ENCODE results near the gene OSBP2. TPM values are rescaled to one million over a fixed set of nuclear protein-coding genes. Genes with fewer than 3 reads are reported as not detected.

The OSBP2 gene
- total RNA-seq, 2 donors from 2014 or later: 2.9 to 5.1 TPM

GRCh38 chr22:30780026-30780425, 85.4 kb downstream of the OSBP2 start:
- no peak for ATAC-seq

DNA sequence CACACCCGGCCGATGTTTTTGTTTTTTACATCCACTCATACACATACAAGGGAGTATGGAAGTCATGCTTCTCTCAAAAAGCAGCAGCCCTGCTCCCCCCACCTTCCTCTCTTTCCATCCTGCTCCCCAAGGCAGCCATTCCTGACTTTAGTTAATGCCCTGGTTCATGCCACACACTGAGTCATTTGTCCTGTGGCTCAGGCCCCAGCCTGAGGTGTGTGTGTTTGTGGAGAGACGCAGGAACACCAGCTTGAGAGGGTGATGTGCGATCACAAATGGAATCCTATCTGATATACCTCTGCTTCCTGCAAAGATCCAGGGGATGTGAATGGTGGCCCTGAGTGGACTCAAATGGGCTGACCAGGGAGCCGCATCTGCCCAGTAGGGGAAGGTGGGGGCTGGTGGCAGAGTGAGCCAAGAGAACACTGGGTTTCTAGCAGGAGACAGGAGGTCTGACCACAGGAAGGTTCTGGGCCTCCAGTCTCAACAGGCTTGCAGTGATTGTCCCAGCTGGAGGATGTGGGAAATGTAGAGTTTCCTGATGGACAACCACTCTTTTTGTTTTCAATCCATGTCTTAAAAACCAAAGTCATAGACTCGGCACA, 86.7 kb downstream of the OSBP2 start:
- DNase-seq: no peak
- ATAC-seq: no peak
- intact Hi-C loops (cut with DNase I, micrococcal nuclease): no loop called here

More at GRCh38 chr22:30780026-30780425, 85.4 kb downstream of the OSBP2 start:
- no peak for DNase-seq
- intact Hi-C loops (cut with DNase I, micrococcal nuclease): no loop called here

- ATAC-seq: no peak
- intact Hi-C loops (cut with DNase I, micrococcal nuclease): no loop called here
Observed at GRCh38 chr22:30782613-30783012, 87.9 kb downstream of the OSBP2 start.

GRCh38 chr22:30783021-30783420, 88.3 kb downstream of the OSBP2 start:
- intact Hi-C loops (cut with DNase I, micrococcal nuclease): no loop called here
- ATAC-seq (no peak), DNase-seq (no peak)

More at GRCh38 chr22:30782613-30783012, 87.9 kb downstream of the OSBP2 start:
- no peak for DNase-seq

DNA sequence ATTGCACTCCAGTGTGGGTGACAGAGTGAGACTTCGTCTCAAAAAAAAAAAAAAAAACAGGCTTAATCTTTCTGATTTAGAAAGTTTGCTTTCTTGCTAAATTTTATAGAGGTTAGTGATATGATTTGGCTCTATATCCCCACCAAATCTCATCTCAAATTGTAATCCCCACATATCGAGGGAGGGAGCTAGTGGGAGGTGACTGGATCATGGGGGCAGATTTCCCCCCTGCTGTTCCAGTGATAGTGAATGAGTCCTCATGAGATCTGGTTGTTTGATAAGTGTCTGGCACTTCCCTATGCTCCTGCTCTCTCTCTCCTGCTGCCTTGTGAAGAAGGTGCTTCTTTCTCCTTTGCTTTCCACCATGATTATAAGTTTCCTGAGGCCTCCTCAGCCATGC, 90.9 kb downstream of the OSBP2 start:
- ATAC-seq (no peak), DNase-seq (no peak)
- intact Hi-C loops (cut with DNase I, micrococcal nuclease): no loop called here

DNA sequence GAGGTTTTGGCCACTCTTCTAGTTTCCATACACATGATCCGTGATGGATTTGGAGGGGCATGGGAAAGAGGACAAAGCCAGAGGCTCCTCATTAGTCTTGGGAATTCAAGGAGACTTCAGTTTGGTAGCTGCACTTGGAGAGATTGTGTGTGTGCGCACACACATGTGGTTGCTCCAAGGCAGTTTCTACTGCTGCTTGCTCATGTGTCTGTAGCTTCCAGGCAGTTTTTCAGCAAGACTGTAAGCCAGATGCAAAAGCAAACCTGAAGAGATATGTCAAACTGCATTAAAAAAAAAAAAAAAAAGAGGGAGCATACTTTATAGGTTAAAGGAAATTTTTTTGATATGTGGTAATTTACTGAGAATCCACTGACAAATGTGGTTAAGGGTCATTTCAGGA, 95.7 kb downstream of the OSBP2 start:
- ATAC-seq (no peak), DNase-seq (no peak)
- intact Hi-C loops (cut with DNase I, micrococcal nuclease): no loop called here

GRCh38 chr22:30792456-30792855, 97.8 kb downstream of the OSBP2 start:
- ATAC-seq (no peak), DNase-seq (no peak)
- intact Hi-C loops (cut with DNase I, micrococcal nuclease): no loop called here

DNA sequence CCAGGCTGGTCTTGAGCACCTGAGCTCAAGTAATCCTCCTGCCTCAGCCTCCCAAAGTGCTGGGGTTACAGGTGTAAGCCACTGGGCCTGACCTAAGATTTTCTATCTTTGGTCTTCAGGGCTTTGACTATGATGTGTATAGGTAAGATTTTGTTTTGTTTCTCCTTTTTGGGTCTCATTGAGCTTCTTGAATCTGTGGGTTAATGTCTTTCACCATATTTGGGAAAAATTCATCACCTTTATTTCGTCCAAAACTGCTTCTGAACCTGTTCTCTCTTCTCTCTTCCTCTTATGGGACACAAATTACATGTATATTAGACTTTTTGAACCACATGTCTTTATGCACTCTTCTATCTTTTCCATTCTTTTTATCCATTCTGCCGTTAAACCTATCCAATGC, 100.4 kb downstream of the OSBP2 start:
- ATAC-seq: no peak
- intact Hi-C loops (cut with DNase I, micrococcal nuclease): no loop called here
- DNase-seq: no peak

DNA sequence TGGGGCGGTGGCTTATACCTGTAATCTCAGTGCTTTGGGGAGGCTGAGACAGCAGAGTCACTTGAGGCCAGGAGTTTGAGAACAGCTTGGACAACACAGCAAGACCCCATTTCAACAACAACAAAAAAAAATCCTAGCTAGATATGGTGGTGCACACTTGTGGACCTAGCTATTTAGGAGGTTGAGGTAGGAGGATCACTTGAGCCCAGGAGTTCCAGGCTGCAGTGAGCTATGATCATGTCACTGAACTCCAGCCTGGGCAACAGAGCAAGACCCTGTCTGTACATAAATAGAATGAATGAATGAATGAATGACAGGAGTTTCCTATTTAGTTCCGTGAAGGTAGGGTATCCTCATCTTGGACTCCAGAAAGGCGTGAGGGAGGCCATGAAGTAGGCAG, 107.0 kb downstream of the OSBP2 start:
- intact Hi-C loops (cut with DNase I, micrococcal nuclease): no loop called here
- ATAC-seq (no peak), DNase-seq (no peak)

DNA sequence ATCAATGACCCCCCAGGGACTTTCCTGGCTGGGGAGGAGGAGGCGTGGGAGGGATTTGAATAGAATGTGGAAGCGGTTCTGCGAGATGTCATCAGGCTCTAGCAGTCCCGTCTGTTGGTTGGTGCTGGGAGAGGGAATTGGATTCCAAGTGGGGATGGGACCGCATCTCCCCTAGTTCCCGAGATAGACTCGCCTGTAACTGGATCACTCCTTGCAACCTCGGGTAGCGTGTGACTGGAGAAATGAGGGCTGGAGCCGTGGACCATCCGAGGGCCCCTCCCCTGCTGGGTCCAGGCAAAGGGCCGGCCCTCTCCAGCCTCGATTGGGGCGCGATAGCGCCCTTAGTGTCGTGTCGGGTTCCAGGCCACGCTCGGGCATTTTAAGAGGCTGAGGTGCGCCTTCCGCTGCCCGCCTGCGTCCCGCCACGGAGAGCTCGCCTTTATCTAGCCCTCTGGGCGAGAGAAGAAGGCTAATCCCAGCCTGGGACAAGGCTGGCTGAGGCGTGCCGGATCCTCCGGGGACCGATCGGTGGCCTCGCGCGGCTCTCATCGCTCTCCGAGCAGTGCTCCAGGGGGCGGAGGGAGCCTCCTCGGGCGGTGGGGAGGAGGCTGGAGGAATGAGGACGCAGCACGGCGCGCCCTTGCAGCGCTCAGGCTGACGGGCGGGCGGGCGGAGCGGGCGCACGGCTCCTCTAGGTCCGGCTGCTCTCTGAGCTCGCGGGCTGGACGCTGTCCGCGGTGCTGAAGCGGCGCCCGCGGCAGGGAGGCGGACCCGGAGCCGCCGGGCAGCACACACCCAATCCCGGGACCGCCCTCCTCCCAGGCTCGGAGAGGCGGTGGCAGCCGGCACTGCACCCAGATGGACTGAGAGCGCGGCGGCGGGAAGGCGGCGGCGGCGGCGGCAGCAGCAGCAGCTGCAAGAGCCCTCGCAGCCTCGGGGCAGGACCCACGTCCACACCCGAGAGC, 107.8 kb downstream of the OSBP2 start:
- intact Hi-C loops (cut with DNase I, micrococcal nuclease): no loop called here
- DNase-seq (peak; percentile 84 to 87), ATAC-seq (peak; percentile 100)

DNA sequence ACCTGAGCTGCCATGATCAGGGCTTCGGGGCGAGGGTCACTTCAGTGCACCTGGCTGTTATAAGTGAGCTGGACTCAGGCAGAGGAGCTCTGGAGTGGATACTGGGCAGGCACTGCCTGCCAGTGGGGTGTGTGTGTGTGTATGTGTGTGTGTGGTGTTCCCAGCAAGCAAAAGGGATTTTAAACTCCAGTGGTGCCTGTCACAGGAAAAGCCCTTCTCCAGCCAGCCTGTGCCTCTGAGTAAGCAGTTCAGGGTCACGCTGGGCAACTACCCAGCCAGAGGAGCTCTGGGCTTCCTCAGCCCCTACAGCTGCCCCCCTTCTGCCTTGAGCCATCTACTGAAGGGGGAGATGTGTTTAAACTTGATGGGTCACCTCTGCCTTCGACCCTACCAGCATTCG, 109.0 kb downstream of the OSBP2 start:
- ATAC-seq (no peak), DNase-seq (no peak)
- intact Hi-C loops (cut with DNase I, micrococcal nuclease): no loop called here

DNA sequence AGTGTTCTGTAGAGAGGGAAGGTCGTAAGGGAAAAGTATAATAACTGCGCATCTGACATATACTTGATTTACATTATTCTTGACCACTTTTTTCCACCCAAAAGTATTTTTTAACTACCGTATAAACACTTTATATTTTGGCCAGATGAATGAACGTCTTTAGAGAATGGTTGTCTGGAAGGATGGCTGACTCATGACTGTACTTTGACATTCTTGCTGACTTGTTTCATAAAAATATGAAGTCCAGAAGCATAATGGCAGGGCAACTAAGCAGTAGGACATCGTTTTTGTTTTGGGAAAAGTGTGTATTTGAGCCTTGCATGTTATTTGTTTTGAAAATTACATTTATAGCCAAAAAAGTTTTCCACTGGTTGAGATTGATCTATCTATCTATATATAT, 110.0 kb downstream of the OSBP2 start:
- DNase-seq (no peak), ATAC-seq (no peak)
- intact Hi-C loops (cut with DNase I, micrococcal nuclease): no loop called here

- ATAC-seq (no peak), DNase-seq (no peak)
- intact Hi-C loops (cut with DNase I, micrococcal nuclease): no loop called here
Observed at GRCh38 chr22:30806391-30806861, 111.8 kb downstream of the OSBP2 start.

GRCh38 chr22:30809086-30809485, 114.4 kb downstream of the OSBP2 start:
- ATAC-seq (no peak), DNase-seq (no peak)
- intact Hi-C loops (cut with DNase I, micrococcal nuclease): no loop called here

GRCh38 chr22:30810105-30810504, 115.4 kb downstream of the OSBP2 start:
- ATAC-seq (no peak), DNase-seq (no peak)
- intact Hi-C loops (cut with DNase I, micrococcal nuclease): no loop called here

DNA sequence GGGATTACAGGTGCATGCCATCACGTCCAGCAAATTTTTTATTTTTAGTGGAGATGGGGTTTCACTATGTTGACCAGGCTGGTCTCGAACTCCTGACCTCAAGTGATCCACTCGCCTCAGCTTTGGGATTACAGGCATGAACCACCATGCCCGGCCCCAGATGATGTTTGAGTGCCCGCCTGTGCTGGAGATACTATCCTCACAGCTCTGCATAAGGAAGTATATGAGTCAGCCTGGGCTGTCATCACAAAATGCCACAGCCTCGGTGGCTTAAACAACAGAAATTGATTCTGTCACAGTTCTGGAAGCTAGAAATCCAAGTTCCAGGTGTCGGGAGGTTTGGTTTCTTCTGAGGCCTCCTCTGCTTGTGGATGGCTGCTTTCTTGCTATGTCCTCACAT, 119.3 kb downstream of the OSBP2 start:
- ATAC-seq: no peak
- intact Hi-C loops (cut with DNase I, micrococcal nuclease): no loop called here

DNA sequence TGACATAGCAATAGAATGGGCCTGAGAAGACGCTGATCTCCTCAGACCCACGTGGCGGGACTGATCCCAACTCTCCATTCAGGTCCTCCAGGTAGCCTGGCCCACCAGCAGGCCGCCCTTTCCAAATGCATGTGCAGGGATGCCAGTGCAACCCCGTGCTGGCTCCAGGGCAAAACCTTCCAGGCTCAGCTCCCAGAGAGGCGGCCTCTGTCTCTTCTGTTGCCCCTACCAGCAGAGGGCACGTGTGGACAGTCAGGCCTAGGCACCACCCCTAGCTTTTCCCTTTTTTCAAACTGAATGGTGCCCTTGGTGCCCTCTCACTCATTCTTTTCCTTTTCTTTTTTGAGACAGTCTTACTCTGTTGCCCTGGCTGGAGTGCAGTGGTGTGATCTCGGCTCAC, 121.7 kb downstream of the OSBP2 start:
- intact Hi-C loops (cut with DNase I, micrococcal nuclease): no loop called here
- DNase-seq (no peak), ATAC-seq (no peak)

More for the DNA sequence above, 119.3 kb downstream of the OSBP2 start:
- DNase-seq: no peak

DNA sequence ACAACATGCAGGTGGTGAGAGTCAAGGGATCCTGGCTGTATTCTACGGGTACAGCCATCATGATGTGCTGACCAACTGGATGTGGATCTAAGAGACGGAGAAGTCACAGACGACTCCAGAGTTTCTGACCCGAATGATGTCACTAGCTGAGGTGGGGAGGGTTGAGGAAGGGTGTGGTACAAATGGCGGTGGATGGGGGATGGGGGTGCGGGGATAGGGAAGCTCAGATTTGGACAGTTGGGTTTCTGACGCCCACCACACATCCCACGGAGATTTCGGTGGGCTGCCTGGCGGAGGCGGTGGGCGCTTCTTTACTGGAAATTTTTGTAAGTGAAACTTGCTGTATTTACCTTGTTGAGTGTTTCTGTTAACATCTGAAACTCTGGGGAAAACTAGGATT, 126.7 kb downstream of the OSBP2 start:
- no peak for DNase-seq

GRCh38 chr22:30821863-30822215, 127.2 kb downstream of the OSBP2 start:
- intact Hi-C loops (cut with DNase I, micrococcal nuclease): no loop called here
- no peak for ATAC-seq
- DNase-seq: no peak

More for the DNA sequence above, 126.7 kb downstream of the OSBP2 start:
- intact Hi-C loops (cut with DNase I, micrococcal nuclease): no loop called here
- ATAC-seq: no peak

Measured in left colon (tissue), 2 donors.